Measurements from ENCODE around the gene CRTC3. TPM values are rescaled to one million over a fixed set of nuclear protein-coding genes. Genes with fewer than 3 reads are reported as not detected.
"Not testable (repeated sequence)": the region's sequence is repeated elsewhere in the genome, so short reads cannot be mapped to it uniquely, and the experiment has no call there.

Gene CRTC3
- total and polyA plus RNA-seq, 2 of the 4 experiments (the other 2 are of a cell fraction), result 4.7 to 14.8 TPM

- H2BK20ac ChIP-seq (ENCODE audit: low read depth, low read length); H3K14ac ChIP-seq (replicated peaks; ENCODE audit: low read depth, low read length); H3K9me1 ChIP-seq (ENCODE audit: insufficient read depth, low read length); dilution Hi-C loops (cut with HindIII; ENCODE audit: low sequenced_read_pairs, unreplicated experiment); H4K91ac ChIP-seq (ENCODE audit: insufficient read depth, low read depth, low read length); H3K56ac ChIP-seq (ENCODE audit: extremely low read depth, insufficient read depth, low read length); H3K4me2 ChIP-seq (ENCODE audit: low read depth, low read length); H2AK5ac ChIP-seq (ENCODE audit: low read depth, low read length); H2AK9ac ChIP-seq (replicated peaks; ENCODE audit: low read depth, low read length, poor library complexity); in situ Hi-C loops (cut with MboI; ENCODE audit: low sequenced_read_pairs); H4K20me1 ChIP-seq (ENCODE audit: insufficient read depth, low read length); DNase-seq; ATAC-seq (ENCODE audit: low read depth); H3K27me3 ChIP-seq (ENCODE audit: control insufficient read depth, insufficient read depth, low read length); H3K18ac ChIP-seq (ENCODE audit: low read depth, low read length); H3K4ac ChIP-seq (ENCODE audit: low read depth, low read length); H4K8ac ChIP-seq (ENCODE audit: low read depth in 2 of 2, low read length in 2 of 2); H2BK5ac ChIP-seq (ENCODE audit: low read depth, low read length, poor library complexity, severe bottlenecking); H3K79me1 ChIP-seq (ENCODE audit: low read depth in 1 of 2, low read length in 2 of 2); H3K36me3 ChIP-seq (ENCODE audit: control insufficient read depth, insufficient read depth, low read length); H3K4me3 ChIP-seq (ENCODE audit: insufficient read depth, low read depth, low read length); H3K4me1 ChIP-seq (ENCODE audit: control insufficient read depth, insufficient read depth, low read length); H2AFZ ChIP-seq (replicated peaks; ENCODE audit: low read length, poor library complexity); H3K9me3 ChIP-seq (ENCODE audit: control insufficient read depth, insufficient read depth, low read length); H2BK120ac ChIP-seq (ENCODE audit: low read depth, low read length); H3K27ac ChIP-seq (ENCODE audit: insufficient read depth, low read length); H4K5ac ChIP-seq (ENCODE audit: low read depth, low read length); H3K23ac ChIP-seq (ENCODE audit: low read depth, low read length); CTCF ChIA-PET; POLR2A ChIA-PET (ENCODE audit: unreplicated experiment); H3K9ac ChIP-seq (ENCODE audit: low read depth, low read length); BruUV-seq (replicated peaks); H2BK15ac ChIP-seq (ENCODE audit: low read depth, low read length); intact Hi-C loops (cut with micrococcal nuclease): not testable (repeated sequence)
- WGBS, 2 experiments (ENCODE audit: extremely low coverage in 2 of 2, insufficient read length in 1 of 2), result no CpG with 5 or more reads among the region's 10 CpGs
Measured at GRCh38 chr15:90673357-90673756, 143.6 kb downstream of the CRTC3 start.
